Mucosa of stomach (tissue), 1 donor: ENCODE measurements around the gene UNC93B1.
"Not testable (repeated sequence)": the region's sequence is repeated elsewhere in the genome, so short reads cannot be mapped to it uniquely, and the experiment has no call there.

Experiments
- H3K27me3 ChIP-seq: one replicate; pipeline ENCODE4 v1.7.0; 2013; ENCODE audit warnings: mild to moderate bottlenecking, low read length; ENCODE audit not compliant: control insufficient read depth, insufficient read depth
- H3K36me3 ChIP-seq: one replicate; pipeline ENCODE4 v1.7.0; 2013; ENCODE audit warnings: low read length; ENCODE audit not compliant: control insufficient read depth, insufficient read depth
- H3K4me1 ChIP-seq: one replicate; pipeline ENCODE4 v1.7.0; 2013; ENCODE audit warnings: mild to moderate bottlenecking, low read length; ENCODE audit not compliant: control insufficient read depth, insufficient read depth
- H3K4me3 ChIP-seq: one replicate; pipeline ENCODE4 v1.7.0; 2013; ENCODE audit warnings: low read length
- H3K9ac ChIP-seq: one replicate; pipeline ENCODE4 v1.7.0; 2013; ENCODE audit warnings: mild to moderate bottlenecking, low read length, moderate library complexity
- H3K9me3 ChIP-seq: one replicate; pipeline ENCODE4 v1.7.0; 2013; ENCODE audit warnings: mild to moderate bottlenecking, low read length, moderate library complexity; ENCODE audit not compliant: control insufficient read depth
- donor health status: Pancreatic carcinoma.

UNC93B1 gene

GRCh38 chr11:67996622-67997474 lies 7.0 kb downstream of the UNC93B1 start:
- Histone ChIP-seq H3K36me3 (no peaks in the 10 kb centered on the region), H3K9ac (no peak overlapping the region), H3K27me3 (no peaks in the 10 kb centered on the region), H3K4me3 (no peak overlapping the region), H3K4me1 (peaks cover 13% of the 10 kb centered on the region), H3K9me3 (no peaks in the 10 kb centered on the region)

- Histone ChIP-seq H3K9me3 (no peaks in the 10 kb centered on the region), H3K9ac (no peak overlapping the region), H3K4me3 (no peak overlapping the region), H3K27me3 (no peaks in the 10 kb centered on the region), H3K36me3 (no peaks in the 10 kb centered on the region), H3K4me1 (peaks cover 14% of the 10 kb centered on the region)
These were observed 7.8 kb downstream of the UNC93B1 start for GRCh38 chr11:67996051-67996450.

GRCh38 chr11:67995579-67995978 lies 8.3 kb downstream of the UNC93B1 start:
- H3K9me3 ChIP-seq, H3K9ac ChIP-seq, H3K27me3 ChIP-seq, H3K4me3 ChIP-seq, H3K36me3 ChIP-seq: not testable (repeated sequence)
- peaks cover 17% of the 10 kb centered on the region for H3K4me1 ChIP-seq

DNA sequence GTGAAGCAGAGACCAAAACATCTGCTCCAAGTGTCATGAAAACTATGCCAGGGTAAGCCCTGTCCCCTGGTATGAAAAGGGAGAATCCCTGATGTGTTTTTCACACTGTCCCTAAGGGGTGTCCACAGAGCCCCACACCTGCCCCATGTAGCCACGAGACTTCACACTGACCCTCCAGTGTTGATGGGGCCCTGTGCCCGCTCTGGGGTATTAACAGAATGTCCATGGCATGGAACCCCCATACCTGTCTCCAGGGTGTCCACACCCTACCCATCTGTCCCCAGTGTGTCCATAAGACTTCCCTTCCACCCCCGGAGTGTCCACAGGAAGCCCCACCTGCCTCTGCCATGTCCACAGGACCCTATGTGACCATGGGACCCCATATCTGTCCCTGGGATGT lies 8.8 kb downstream of the UNC93B1 start:
- H3K9me3 ChIP-seq, H3K4me3 ChIP-seq, H3K36me3 ChIP-seq, H3K9ac ChIP-seq, H3K27me3 ChIP-seq: not testable (repeated sequence)
- H3K4me1 ChIP-seq = peaks cover 17% of the 10 kb centered on the region

GRCh38 chr11:67994387-67994786 lies 9.5 kb downstream of the UNC93B1 start:
- peaks cover 17% of the 10 kb centered on the region for H3K4me1 ChIP-seq
- not testable (repeated sequence) for H3K4me3 ChIP-seq, H3K36me3 ChIP-seq, H3K9me3 ChIP-seq, H3K27me3 ChIP-seq, H3K9ac ChIP-seq

- not testable (repeated sequence) for H3K36me3 ChIP-seq, H3K9me3 ChIP-seq, H3K27me3 ChIP-seq, H3K9ac ChIP-seq, H3K4me3 ChIP-seq
- peaks cover 17% of the 10 kb centered on the region for H3K4me1 ChIP-seq
These were observed 10.1 kb downstream of the UNC93B1 start for GRCh38 chr11:67993821-67994220.

DNA sequence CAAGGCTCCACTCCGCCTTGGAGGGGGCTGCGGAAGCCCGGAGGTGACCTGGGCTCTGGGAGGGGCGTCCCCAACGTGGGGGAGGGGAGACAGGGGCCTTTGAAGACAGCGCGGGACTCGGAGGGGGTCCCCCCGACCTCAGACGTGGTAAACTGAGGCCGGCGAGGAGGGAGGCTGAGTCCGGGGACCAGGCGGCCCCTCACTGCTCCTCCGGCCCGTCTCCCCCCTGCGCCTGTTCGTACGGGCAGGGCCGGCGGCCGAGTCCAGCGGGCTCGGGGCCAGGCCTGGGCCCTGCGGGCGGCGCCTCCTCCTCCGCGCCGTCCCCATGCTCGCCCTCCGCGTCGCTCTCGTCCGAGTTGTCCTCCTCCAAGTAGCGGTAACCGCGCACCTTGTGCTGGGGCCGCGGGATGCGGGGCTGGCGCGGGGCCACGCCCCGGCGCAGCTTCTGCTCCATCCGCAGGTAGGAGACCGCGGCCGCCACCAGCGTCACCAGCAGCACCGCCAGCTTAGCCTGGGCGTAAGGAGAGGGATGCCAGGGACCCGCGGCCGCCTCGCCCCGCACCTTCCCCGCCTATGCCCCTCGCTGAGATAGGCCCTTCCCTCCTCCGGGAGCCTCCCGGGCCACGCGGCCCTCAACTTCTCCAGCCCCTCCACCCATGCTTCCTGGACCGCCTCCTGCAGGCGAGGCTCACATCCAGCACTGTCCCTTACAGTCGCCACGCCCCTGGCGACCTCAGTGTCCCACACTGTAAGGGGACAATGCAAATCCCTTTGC lies 12.4 kb downstream of the UNC93B1 start:
- not testable (repeated sequence) for H3K27me3 ChIP-seq, H3K4me3 ChIP-seq, H3K9me3 ChIP-seq, H3K4me1 ChIP-seq, H3K36me3 ChIP-seq, H3K9ac ChIP-seq

DNA sequence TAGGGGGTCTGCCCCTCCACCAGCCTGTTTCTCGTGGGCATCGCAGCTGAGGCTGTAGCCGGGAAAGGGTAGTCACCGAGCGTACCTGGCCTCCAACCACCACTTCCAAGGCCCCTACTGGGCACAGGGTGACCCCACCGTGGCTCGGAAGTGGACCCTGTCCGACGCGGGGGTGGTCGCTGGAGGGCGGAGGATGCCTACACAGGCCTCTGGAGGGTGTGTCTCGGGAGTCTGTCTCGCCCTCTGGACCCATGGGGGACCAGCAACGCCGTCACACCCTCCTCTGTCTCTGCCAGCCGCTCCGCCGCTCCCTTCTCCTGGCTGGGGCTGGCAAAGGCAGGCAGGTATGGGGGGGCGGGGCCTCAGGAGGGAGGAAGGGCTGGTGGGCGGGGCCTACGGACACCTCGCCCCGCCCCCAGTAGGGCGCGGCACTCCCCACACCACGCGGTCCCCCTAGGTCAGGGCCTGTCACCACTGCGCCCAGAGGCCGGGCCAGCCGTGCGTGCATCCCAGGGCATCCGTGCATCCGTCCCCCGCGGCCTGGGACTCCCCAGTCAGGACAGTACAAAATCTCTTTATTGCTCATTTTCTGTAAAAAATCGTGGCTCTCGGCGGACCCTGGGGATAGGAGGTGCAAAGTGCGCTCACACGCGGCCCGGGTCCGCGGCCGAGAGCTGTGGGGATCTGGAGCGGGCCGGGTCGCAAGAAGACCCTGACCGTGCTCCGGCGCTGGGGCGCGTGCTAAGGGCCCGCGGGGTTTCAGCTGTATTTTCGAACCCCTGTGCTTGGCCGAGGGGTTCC lies 13.2 kb downstream of the UNC93B1 start:
- H3K9ac ChIP-seq, H3K4me1 ChIP-seq, H3K9me3 ChIP-seq, H3K4me3 ChIP-seq, H3K27me3 ChIP-seq, H3K36me3 ChIP-seq: not testable (repeated sequence)

GRCh38 chr11:67985302-67985701 lies 18.6 kb downstream of the UNC93B1 start:
- not testable (repeated sequence) for H3K9me3 ChIP-seq, H3K27me3 ChIP-seq, H3K4me1 ChIP-seq, H3K36me3 ChIP-seq, H3K9ac ChIP-seq, H3K4me3 ChIP-seq

GRCh38 chr11:67983951-67984350 lies 19.9 kb downstream of the UNC93B1 start:
- no peaks in the 10 kb centered on the region for H3K27me3 ChIP-seq
- H3K9ac ChIP-seq = no peak overlapping the region
- no peaks in the 10 kb centered on the region for H3K36me3 ChIP-seq
- no peaks in the 10 kb centered on the region for H3K9me3 ChIP-seq
- peaks cover 6% of the 10 kb centered on the region for H3K4me1 ChIP-seq
- no peak overlapping the region for H3K4me3 ChIP-seq

DNA sequence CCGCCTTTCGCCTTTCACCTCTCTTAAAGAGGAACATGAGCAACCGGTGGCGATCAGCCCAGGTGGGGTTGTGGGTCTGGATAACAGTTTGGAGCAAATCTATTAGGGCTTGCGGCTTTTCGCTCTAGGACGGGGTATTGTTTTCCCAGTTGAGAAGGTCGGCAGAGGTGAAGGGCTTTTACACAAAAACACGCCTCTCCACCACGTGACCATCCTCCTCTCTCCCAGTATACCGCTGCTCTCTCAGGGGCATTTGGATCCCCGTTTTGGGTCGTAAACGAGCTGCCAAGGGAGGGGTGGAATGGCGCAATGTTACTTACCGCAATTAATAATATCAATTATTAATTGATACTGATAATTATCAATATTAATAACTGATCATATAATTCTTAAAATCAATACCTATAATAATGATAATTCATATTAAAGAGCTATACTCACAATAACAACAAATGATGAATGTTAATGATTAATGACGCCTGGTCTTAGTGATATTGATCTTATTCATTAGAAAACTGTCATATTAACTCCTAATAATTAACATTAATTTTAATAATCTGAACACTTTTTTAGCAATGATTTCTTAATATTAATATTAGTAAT lies 21.5 kb downstream of the UNC93B1 start:
- not testable (repeated sequence) for H3K9me3 ChIP-seq, H3K9ac ChIP-seq, H3K27me3 ChIP-seq, H3K4me3 ChIP-seq, H3K36me3 ChIP-seq
- H3K4me1 ChIP-seq = peaks cover 10% of the 10 kb centered on the region

DNA sequence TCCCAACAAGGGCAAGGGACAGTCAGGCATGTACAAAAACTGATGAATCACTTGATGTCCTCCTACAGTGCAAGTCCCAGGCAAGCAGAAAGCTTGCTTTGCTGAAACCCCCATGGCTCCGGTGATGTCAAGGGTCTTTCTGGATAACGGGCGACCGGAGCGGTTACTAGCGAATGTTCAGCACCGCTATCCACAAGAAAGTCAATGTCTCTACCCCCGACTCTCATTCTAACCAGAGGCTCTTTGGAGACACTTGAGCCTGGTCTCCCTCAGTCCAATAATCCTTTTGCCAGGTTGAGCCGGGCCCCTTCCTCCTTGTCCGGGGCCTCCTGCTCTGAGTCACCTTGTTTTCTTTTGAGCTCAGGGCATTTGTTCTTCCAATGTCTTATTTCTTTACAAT lies 22.7 kb downstream of the UNC93B1 start:
- H3K4me1 ChIP-seq = peaks cover 10% of the 10 kb centered on the region
- H3K4me3 ChIP-seq, H3K9ac ChIP-seq, H3K36me3 ChIP-seq, H3K27me3 ChIP-seq, H3K9me3 ChIP-seq: not testable (repeated sequence)
